Mucosa of descending colon (tissue), 3 donors: Measurements from ENCODE around the gene EXOC2. TPM values are rescaled to one million over a fixed set of nuclear protein-coding genes. Genes with fewer than 3 reads are reported as not detected.

ENCODE experiments used
- ATAC-seq: fragments of 200-7000 bp; cut with Tn5 transposase; one replicate; pipeline ENCODE4 v1.9.1; 2020; ENCODE audit warnings: mild to moderate bottlenecking, moderate library complexity
- DNase-seq, 3 donors: peaks; one replicate each; pipeline ENCODE4 v3.0.0-alpha.2; 2020
- H3K36me3 ChIP-seq: fragments of 200-600 bp; one replicate; pipeline ENCODE4 v1.8.0; 2021; ENCODE audit warnings: low read depth, mild to moderate bottlenecking
- H3K4me1 ChIP-seq: fragments of 200-600 bp; one replicate; pipeline ENCODE4 v1.8.0; 2021; ENCODE audit warnings: low read depth, mild to moderate bottlenecking
- H3K4me3 ChIP-seq: fragments of 200-600 bp; one replicate; pipeline ENCODE4 v1.8.0; 2021; ENCODE audit warnings: mild to moderate bottlenecking
- H3K9me3 ChIP-seq: fragments of 200-600 bp; one replicate; pipeline ENCODE4 v1.8.0; 2021; ENCODE audit warnings: mild to moderate bottlenecking
- CTCF ChIP-seq: fragments of 200-600 bp; IDR thresholded peaks from one replicate; pipeline ENCODE4 v1.8.0; 2022; ENCODE audit warnings: antibody characterized with exemption, mild to moderate bottlenecking
- intact Hi-C, 2 donors: fragments of 100-400 bp; cut with DNase I in 1 of 2; cut with micrococcal nuclease in 1 of 2; formaldehyde crosslinking; loops; one replicate each; pipeline versions ENCODE4 v1.11.0 to v1.11.1; 2022; cut with DNase I, micrococcal nuclease
- total RNA-seq, 3 donors: library from RNA; stranded (reverse); fragmentation: NEBNext Ultra II Directional in 2 of 3; extraction: Animal tissue kit (Norgen Biotek cat#: 25700) in 2 of 3; gene quantifications; one replicate each; pipeline versions ENCODE4 v1.2.1 to v1.2.4, GENCODE V29; 2021 to 2023
- donor health status: DM: no; HTN: no; CAD: no; lungs with moderate emphysema.
- donor health status: DM: no; HTN: no; CAD: no.
- donor health status: DM: no; HTN: yes; CAD: no.

The EXOC2 gene
- total RNA-seq, 3 donors from 2014 or later, result 13.1 to 20.9 (median 17.3) TPM

GRCh38 chr6:722077-722524 lies 29.2 kb upstream of the EXOC2 start:
- Histone ChIP-seq H3K4me1 (no peaks in the 10 kb centered on the region), H3K36me3 (no peaks in the 10 kb centered on the region), H3K9me3 (no peaks in the 10 kb centered on the region), H3K4me3 (no peak overlapping the region)
- peak; percentile 79 for TF ChIP-seq CTCF
- ATAC-seq (peak; percentile 90), DNase-seq (peak; percentile 68 to 92 (median 80))
- intact Hi-C loops, result no loop called here

- no peak overlapping the region for H3K4me3 ChIP-seq
- intact Hi-C loops, result loop anchor here in 1 of 2 donors (10.0 kb wide), 1 partner anchor 124 kb away; no protein-coding TSS in a partner anchor
- H3K9me3 ChIP-seq, result no peaks in the 10 kb centered on the region
- no peak for DNase-seq
- H3K4me1 ChIP-seq, result no peaks in the 10 kb centered on the region
- no peak for TF ChIP-seq CTCF
- no peak for ATAC-seq
- H3K36me3 ChIP-seq, result no peaks in the 10 kb centered on the region
Observed at GRCh38 chr6:718345-718744, 25.4 kb upstream of the EXOC2 start.

GRCh38 chr6:717135-717534 lies 24.2 kb upstream of the EXOC2 start:
- no peaks in the 10 kb centered on the region for H3K4me1 ChIP-seq
- no peak for TF ChIP-seq CTCF
- no peak for ATAC-seq
- no peak for DNase-seq
- H3K36me3 ChIP-seq, result no peaks in the 10 kb centered on the region
- H3K4me3 ChIP-seq, result no peak overlapping the region
- no peaks in the 10 kb centered on the region for H3K9me3 ChIP-seq
- intact Hi-C loops, result loop anchor here in 1 of 2 donors (10.0 kb wide), 1 partner anchor 122 kb away; no protein-coding TSS in a partner anchor

- H3K4me1 ChIP-seq, result peaks cover 4% of the 10 kb centered on the region
- intact Hi-C loops, result loop anchor here in 1 of 2 donors (10.0 kb wide), 1 partner anchor 121 kb away; no protein-coding TSS in a partner anchor
- ATAC-seq (no peak), DNase-seq (no peak)
- no peak for TF ChIP-seq CTCF
- H3K4me3 ChIP-seq, result no peak overlapping the region
- H3K9me3 ChIP-seq, result no peaks in the 10 kb centered on the region
- H3K36me3 ChIP-seq, result no peaks in the 10 kb centered on the region
Observed at GRCh38 chr6:715709-716491, 23.0 kb upstream of the EXOC2 start.

GRCh38 chr6:714100-714499 lies 21.2 kb upstream of the EXOC2 start:
- Histone ChIP-seq H3K4me1 (peaks cover 4% of the 10 kb centered on the region), H3K36me3 (no peaks in the 10 kb centered on the region), H3K4me3 (no peak overlapping the region), H3K9me3 (no peaks in the 10 kb centered on the region)
- intact Hi-C loops, result loop anchor here in 1 of 2 donors (5.0 to 10.0 kb wide), 2 partner anchors 119 to 678 kb away; no protein-coding TSS in a partner anchor
- TF ChIP-seq CTCF, result no peak
- no peak for ATAC-seq
- no peak for DNase-seq
